AG04450 (cell line): ENCODE data around the gene USP9X. TPM values are rescaled to one million over a fixed set of nuclear protein-coding genes. Genes with fewer than 3 reads are reported as not detected.
"Not testable (repeated sequence)": the region's sequence is repeated elsewhere in the genome, so short reads cannot be mapped to it uniquely, and the experiment has no call there.

Source experiments
- CTCF ChIA-PET: fragments of 300-600, 350-600 bp; formaldehyde crosslinking; extraction: SDS; loops from one replicate; lab custom pipeline; 2022; ENCODE audit warnings: antibody characterized with exemption, inconsistent platforms; lab: Charles Lee
- POLR2A ChIA-PET: fragments of 350-600 bp; formaldehyde crosslinking; extraction: SDS; loops from one replicate; lab custom pipeline; 2021; ENCODE audit warnings: antibody characterized with exemption, inconsistent platforms; lab: Yijun Ruan, JAX
- DNase-seq: peaks from one replicate; pipeline ENCODE4 v3.0.0-alpha.2; 2011; ENCODE audit warnings: low read depth, low spot score
- H3K27ac ChIP-seq: one replicate; pipeline ENCODE4 v1.5.1; 2012; ENCODE audit warnings: low read depth, low read length, control low read depth
- H3K27me3 ChIP-seq: one replicate; pipeline ENCODE4 v1.6.0; 2012; ENCODE audit warnings: low read length; ENCODE audit not compliant: control insufficient read depth, insufficient read depth
- H3K4me3 ChIP-seq: 2 replicates; pipeline ENCODE4 v1.5.1; 2011; ENCODE audit warnings: mild to moderate bottlenecking, low read depth, low read length, control low read depth
- H3K9me3 ChIP-seq: 2 replicates; pipeline ENCODE4 v1.5.1; 2012; ENCODE audit warnings: low read length; ENCODE audit not compliant: control insufficient read depth, insufficient read depth
- CTCF ChIP-seq: IDR thresholded peaks from 2 replicates; pipeline ENCODE4 v1.5.1; 2011; ENCODE audit warnings: low read depth, low read length, control low read depth, inconsistent platforms
- polyA plus RNA-seq: library from polyadenylated mRNA; depleted of rRNA; stranded (reverse); fragments of >200 nt; gene quantifications from 2 replicates; pipeline ENCODE4 v1.2.3, GENCODE V29; 2011

The USP9X gene
- polyA plus RNA-seq, 1 experiment = 49.1 TPM

DNA sequence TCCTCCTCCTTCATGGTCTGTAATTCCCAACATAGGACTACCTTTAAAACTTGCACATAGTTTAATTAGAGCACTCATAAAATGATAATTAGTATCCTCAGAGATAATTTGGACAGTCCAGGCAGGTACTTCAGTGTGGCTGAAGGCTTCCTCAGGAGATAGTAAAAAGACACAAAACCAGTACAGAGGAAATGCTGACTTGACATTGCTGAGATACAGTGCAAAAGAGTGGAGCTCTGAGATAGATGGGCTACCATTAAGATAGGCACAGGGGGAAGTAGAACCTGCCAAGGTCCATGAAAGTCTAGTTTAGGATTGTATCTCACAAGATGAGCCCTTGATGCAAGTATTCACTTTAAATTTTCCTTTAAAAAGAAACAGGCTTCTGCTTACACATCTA is 91.0 kb downstream of the USP9X start:
- Histone ChIP-seq H3K27ac (no peak overlapping the region), H3K9me3 (no peaks in the 10 kb centered on the region), H3K4me3 (no peak overlapping the region), H3K27me3 (no peaks in the 10 kb centered on the region)
- ChIA-PET CTCF (interaction anchor here (0.6 to 1.0 kb wide), 2 partner anchors 76 to 523 kb away, joined by 3 read pairs; no protein-coding TSS in a partner anchor), POLR2A (no interaction called here)
- DNase-seq = no peak
- TF ChIP-seq CTCF = no peak

- no peak for TF ChIP-seq CTCF
- Histone ChIP-seq H3K4me3 (no peak overlapping the region), H3K27me3 (no peaks in the 10 kb centered on the region), H3K9me3 (no peaks in the 10 kb centered on the region), H3K27ac (no peak overlapping the region)
- no peak for DNase-seq
- POLR2A ChIA-PET = interaction anchor here (0.6 kb wide), 1 partner anchor 626 kb away, joined by 5 read pairs; no protein-coding TSS in a partner anchor
- CTCF ChIA-PET = interaction anchor here (0.6 to 1.3 kb wide), 3 partner anchors 10 to 77 kb away, joined by 3 to 6 read pairs (median 3); no protein-coding TSS in a partner anchor
Observed at GRCh38 chrX:41177297-41177696, 92.1 kb downstream of the USP9X start.

DNA sequence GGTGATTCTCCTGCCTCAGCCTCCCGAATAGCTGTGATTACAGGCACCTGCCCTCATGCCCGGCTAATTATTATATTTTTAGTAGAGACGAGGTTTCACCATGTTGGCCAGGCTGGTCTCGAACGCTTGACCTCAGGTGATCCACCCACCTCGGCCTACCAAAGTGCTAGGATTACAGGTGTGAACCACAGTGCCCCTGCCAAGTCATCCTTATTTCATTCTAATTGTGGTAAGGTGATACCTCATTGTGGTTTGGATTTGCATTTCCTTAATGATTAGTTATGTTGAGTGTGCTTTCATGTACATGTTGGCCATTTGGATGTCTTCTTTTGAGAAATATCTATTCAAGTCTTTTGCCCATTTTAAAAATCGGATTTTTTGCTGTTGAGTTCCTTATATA is 93.0 kb downstream of the USP9X start:
- no peaks in the 10 kb centered on the region for H3K27me3 ChIP-seq
- POLR2A ChIA-PET = no interaction called here
- TF ChIP-seq CTCF = no peak
- H3K4me3 ChIP-seq = no peak overlapping the region
- no peaks in the 10 kb centered on the region for H3K9me3 ChIP-seq
- no peak overlapping the region for H3K27ac ChIP-seq
- no peak for DNase-seq
- CTCF ChIA-PET = no interaction called here

- ChIA-PET CTCF (interaction anchor here (0.7 to 2.9 kb wide), 37 partner anchors 8 to 581 kb away, joined by 3 to 40 read pairs (median 5); no protein-coding TSS in a partner anchor), POLR2A (no interaction called here)
- no peaks in the 10 kb centered on the region for H3K9me3 ChIP-seq
- peak; percentile 67 for TF ChIP-seq CTCF
- peak; percentile 10 for DNase-seq
- no peak overlapping the region for H3K4me3 ChIP-seq
- no peaks in the 10 kb centered on the region for H3K27me3 ChIP-seq
- H3K27ac ChIP-seq = no peak overlapping the region
Observed at GRCh38 chrX:41180194-41180908, 95.1 kb downstream of the USP9X start.

DNA sequence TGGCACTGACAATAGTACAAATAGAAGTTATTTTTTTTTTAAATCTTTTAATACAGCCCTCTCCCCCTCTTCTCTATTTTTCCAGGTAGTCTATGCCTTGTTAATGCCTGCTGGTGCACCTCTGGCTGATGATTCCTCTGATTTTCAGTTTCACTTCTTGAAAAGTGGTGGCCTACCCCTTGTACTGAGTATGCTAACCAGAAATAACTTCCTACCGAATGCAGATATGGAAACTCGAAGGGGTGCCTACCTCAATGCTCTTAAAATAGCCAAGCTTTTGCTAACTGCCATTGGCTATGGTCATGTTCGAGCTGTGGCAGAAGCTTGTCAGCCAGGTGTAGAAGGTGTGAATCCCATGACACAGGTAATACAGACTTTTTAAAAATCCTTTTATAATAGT is 99.1 kb downstream of the USP9X start:
- DNase-seq = no peak
- H3K27me3 ChIP-seq = no peaks in the 10 kb centered on the region
- CTCF ChIA-PET = interaction anchor here (1.4 kb wide), 1 partner anchor 69 kb away, joined by 9 read pairs; no protein-coding TSS in a partner anchor
- TF ChIP-seq CTCF = no peak
- POLR2A ChIA-PET = no interaction called here
- H3K9me3 ChIP-seq = no peaks in the 10 kb centered on the region
- H3K4me3 ChIP-seq = no peak overlapping the region
- H3K27ac ChIP-seq = no peak overlapping the region

- POLR2A ChIA-PET = not testable (repeated sequence)
- CTCF ChIA-PET = interaction anchor here (0.6 kb wide), 1 partner anchor 12 kb away, joined by 4 read pairs; no protein-coding TSS in a partner anchor
Observed at GRCh38 chrX:41186946-41187345, 101.7 kb downstream of the USP9X start.

More at GRCh38 chrX:41186946-41187345, 101.7 kb downstream of the USP9X start:
- H3K27me3 ChIP-seq, H3K4me3 ChIP-seq, H3K9me3 ChIP-seq, DNase-seq, H3K27ac ChIP-seq: not testable (repeated sequence)
